NK-92 (cell line): ENCODE results near the gene SUSD5.
"Not testable (repeated sequence)": the region's sequence is repeated elsewhere in the genome, so short reads cannot be mapped to it uniquely, and the experiment has no call there.

Experiments used
- DNase-seq: peaks from one replicate; lab custom pipeline; 2025; ENCODE audit not compliant: unreplicated experiment; lab: John Stamatoyannopoulos, UW

Gene SUSD5

GRCh38 chr3:33152363-33153360 lies 65.9 kb downstream of the SUSD5 start:
- no peak for DNase-seq

- no peak for DNase-seq
Observed at GRCh38 chr3:33149342-33149741, 69.3 kb downstream of the SUSD5 start.

- DNase-seq, result no peak
Observed at GRCh38 chr3:33146791-33147445, 71.7 kb downstream of the SUSD5 start.

GRCh38 chr3:33145901-33146580 lies 72.6 kb downstream of the SUSD5 start:
- DNase-seq, result no peak

GRCh38 chr3:33145221-33145900 lies 73.2 kb downstream of the SUSD5 start:
- no peak for DNase-seq

GRCh38 chr3:33144433-33144832 lies 74.2 kb downstream of the SUSD5 start:
- DNase-seq, result no peak

GRCh38 chr3:33141006-33141405 lies 77.6 kb downstream of the SUSD5 start:
- no peak for DNase-seq

- no peak for DNase-seq
Observed at GRCh38 chr3:33139996-33140395, 78.6 kb downstream of the SUSD5 start.

GRCh38 chr3:33139006-33139623 lies 79.5 kb downstream of the SUSD5 start:
- not testable (repeated sequence) for DNase-seq

- no peak for DNase-seq
Observed at GRCh38 chr3:33137691-33138090, 80.9 kb downstream of the SUSD5 start.

GRCh38 chr3:33134026-33134625 lies 84.5 kb downstream of the SUSD5 start:
- DNase-seq, result no peak

GRCh38 chr3:33132019-33132360 lies 86.6 kb downstream of the SUSD5 start:
- no peak for DNase-seq

- DNase-seq, result no peak
Observed at GRCh38 chr3:33131331-33132018, 87.1 kb downstream of the SUSD5 start.

- no peak for DNase-seq
Observed at GRCh38 chr3:33130144-33130543, 88.5 kb downstream of the SUSD5 start.

- no peak for DNase-seq
Observed at GRCh38 chr3:33128706-33129105, 89.9 kb downstream of the SUSD5 start.

- DNase-seq, result no peak
Observed at GRCh38 chr3:33125840-33126239, 92.8 kb downstream of the SUSD5 start.

GRCh38 chr3:33124638-33125037 lies 94.0 kb downstream of the SUSD5 start:
- DNase-seq, result no peak

GRCh38 chr3:33122991-33123390 lies 95.6 kb downstream of the SUSD5 start:
- DNase-seq, result no peak

GRCh38 chr3:33119891-33120290 lies 98.7 kb downstream of the SUSD5 start:
- no peak for DNase-seq

GRCh38 chr3:33117461-33117860 lies 101.1 kb downstream of the SUSD5 start:
- no peak for DNase-seq
